SK-N-SH (cell line): Measurements from ENCODE around the gene ADAMTS16.

Experiments
- EZH2phosphoT487 ChIP-seq: fragments of 200-600 bp; sonication (generic); IDR thresholded peaks from 2 replicates; pipeline ENCODE4 v1.6.1; 2017; ENCODE audit warnings: low read depth, mixed run types, mild to moderate bottlenecking, antibody characterized with exemption, moderate library complexity, borderline replicate concordance
- RXRA ChIP-seq: IDR thresholded peaks from 2 replicates; pipeline ENCODE4 v1.4.0; 2012; ENCODE audit warnings: low read depth, mild to moderate bottlenecking, borderline replicate concordance
- SMC3 ChIP-seq: IDR thresholded peaks from 2 replicates; pipeline ENCODE4 v1.6.1; 2012; ENCODE audit warnings: low read depth, low read length, improper control_type of control experiment
- TF ChIP-seq, protein P1 (sequence below): fragments of 200-600 bp; sonication (generic); IDR thresholded peaks from 2 replicates; pipeline ENCODE4 v1.6.1; 2017; ENCODE audit warnings: antibody characterized with exemption, mild to moderate bottlenecking, moderate library complexity

DNA sequence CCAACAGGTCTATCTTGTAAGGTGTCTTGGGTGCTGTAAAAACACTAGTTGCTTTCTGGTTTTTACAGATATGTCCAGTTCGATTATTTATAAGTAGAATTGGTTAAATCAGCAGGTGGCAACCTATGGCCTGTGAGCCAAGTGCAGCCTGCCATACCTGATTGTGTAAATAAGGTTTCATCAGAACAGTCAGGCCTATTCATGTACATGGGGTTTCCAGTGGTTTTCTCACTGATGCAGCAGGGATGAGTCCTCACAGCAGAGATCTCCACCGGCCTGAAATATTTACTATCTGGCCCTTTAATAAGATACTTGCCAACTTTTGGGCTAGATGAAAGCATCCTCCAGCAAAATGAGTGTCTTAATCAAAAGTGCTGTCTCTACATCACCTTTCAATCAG lies 149.4 kb downstream of the ADAMTS16 start:
- TF ChIP-seq SMC3 (no peak), EZH2phosphoT487 (no peak), RXRA (no peak)
- TF ChIP-seq, protein P1, sequence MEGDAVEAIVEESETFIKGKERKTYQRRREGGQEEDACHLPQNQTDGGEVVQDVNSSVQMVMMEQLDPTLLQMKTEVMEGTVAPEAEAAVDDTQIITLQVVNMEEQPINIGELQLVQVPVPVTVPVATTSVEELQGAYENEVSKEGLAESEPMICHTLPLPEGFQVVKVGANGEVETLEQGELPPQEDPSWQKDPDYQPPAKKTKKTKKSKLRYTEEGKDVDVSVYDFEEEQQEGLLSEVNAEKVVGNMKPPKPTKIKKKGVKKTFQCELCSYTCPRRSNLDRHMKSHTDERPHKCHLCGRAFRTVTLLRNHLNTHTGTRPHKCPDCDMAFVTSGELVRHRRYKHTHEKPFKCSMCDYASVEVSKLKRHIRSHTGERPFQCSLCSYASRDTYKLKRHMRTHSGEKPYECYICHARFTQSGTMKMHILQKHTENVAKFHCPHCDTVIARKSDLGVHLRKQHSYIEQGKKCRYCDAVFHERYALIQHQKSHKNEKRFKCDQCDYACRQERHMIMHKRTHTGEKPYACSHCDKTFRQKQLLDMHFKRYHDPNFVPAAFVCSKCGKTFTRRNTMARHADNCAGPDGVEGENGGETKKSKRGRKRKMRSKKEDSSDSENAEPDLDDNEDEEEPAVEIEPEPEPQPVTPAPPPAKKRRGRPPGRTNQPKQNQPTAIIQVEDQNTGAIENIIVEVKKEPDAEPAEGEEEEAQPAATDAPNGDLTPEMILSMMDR, result no peak
